ENCODE data around the gene CAPN11. TPM values are rescaled to one million over a fixed set of nuclear protein-coding genes. Genes with fewer than 3 reads are reported as not detected.

Gene CAPN11
- total and polyA plus RNA-seq, 4 experiments from 2014 or later, result not detected

DNA sequence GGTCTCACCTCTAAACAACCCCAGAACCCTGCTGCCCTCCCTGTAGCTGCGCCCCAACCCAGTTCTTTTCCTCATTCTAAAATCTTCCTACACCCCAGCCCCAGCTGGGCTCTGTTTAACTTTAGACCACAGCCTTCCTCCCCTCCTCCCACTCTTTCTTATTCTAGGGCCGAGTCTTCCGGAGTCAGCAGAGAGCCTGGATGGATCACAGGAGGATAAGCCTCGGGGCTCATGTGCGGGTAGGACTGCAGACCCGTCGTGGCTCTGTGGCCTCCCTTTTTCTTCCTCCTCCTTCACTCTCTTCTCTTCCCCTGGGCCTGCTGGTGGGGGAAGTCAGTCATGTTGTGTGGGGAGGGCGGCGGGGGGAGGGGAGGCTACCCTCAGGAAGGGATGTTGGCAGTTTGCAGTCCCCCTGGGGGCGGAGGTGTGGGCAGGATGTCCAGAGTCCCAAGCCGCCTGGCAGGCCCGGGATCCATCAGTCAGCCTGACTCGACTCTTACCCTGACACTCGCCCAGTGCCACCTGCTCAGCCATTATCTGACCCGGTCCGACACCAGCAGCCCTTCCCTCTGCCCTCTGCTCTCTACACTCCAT, 8.1 kb downstream of the CAPN11 start:
- Histone ChIP-seq H3K27ac (ENCODE audit: low read depth, low read length) (no peak overlapping the region), H3K36me3 (ENCODE audit: insufficient read depth, low read length) (no peaks in the 10 kb centered on the region), H3K27me3 (ENCODE audit: insufficient read depth, low read length) (no peaks in the 10 kb centered on the region), H3K9me3 (ENCODE audit: control insufficient read depth in 1 of 2, low read length in 2 of 2) (no peaks in the 10 kb centered on the region), H3K4me3 (ENCODE audit: low read length in 2 of 2) (no peak overlapping the region), H3K4me1 (ENCODE audit: insufficient read depth, low read length) (no peaks in the 10 kb centered on the region)
- no peaks in the 10 kb centered on the region for H3K36me3 Mint-ChIP-seq
- H3K9me3 Mint-ChIP-seq, result no peaks in the 10 kb centered on the region
- peaks cover 16 to 35% of the 10 kb centered on the region in 2 donors for H3K27me3 Mint-ChIP-seq
- ChIA-PET POLR2A (ENCODE audit: partially characterized antibody) (no interaction called here), CTCF (ENCODE audit: partially characterized antibody) (interaction anchor here (1.8 kb wide), 1 partner anchor 75 kb away, joined by 4 read pairs; no protein-coding TSS in a partner anchor)
- intact Hi-C loops (cut with micrococcal nuclease), result no loop called here
- peak overlapping the region in 2 of 7 donors; percentile 48 to 82 for H3K27ac Mint-ChIP-seq
- no peak overlapping the region for H3K4me3 Mint-ChIP-seq
- H3K4me1 Mint-ChIP-seq, result no peaks in the 10 kb centered on the region
- DNase-seq, result no peak

DNA sequence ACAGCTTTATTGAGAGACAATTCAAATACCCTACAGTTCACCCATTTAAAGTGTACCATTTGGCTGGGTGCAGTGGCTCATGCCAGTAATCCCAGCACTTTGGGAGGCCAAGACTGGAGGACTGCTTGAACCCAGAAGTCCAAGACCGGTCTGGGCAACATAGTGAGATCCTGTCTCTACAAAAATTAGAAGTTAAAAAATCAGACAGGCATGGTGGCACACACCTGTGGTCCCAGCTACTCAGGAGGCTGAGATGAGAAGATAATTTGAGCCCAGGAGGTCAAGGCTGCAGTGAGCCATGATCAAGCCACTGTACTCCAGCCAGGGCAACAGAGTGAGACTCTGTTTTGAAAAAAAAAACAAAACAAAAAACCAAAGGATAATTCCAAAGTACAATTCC, 8.9 kb downstream of the CAPN11 start:
- Histone ChIP-seq H3K27ac (ENCODE audit: low read depth, low read length) (no peak overlapping the region), H3K27me3 (ENCODE audit: insufficient read depth, low read length) (no peaks in the 10 kb centered on the region), H3K9me3 (ENCODE audit: control insufficient read depth in 1 of 2, low read length in 2 of 2) (no peaks in the 10 kb centered on the region), H3K4me1 (ENCODE audit: insufficient read depth, low read length) (no peaks in the 10 kb centered on the region), H3K36me3 (ENCODE audit: insufficient read depth, low read length) (no peaks in the 10 kb centered on the region), H3K4me3 (ENCODE audit: low read length in 2 of 2) (no peak overlapping the region)
- H3K4me1 Mint-ChIP-seq, result no peaks in the 10 kb centered on the region
- no peak overlapping the region for H3K4me3 Mint-ChIP-seq
- no peaks in the 10 kb centered on the region for H3K9me3 Mint-ChIP-seq
- intact Hi-C loops (cut with micrococcal nuclease), result no loop called here
- ChIA-PET CTCF (ENCODE audit: partially characterized antibody) (interaction anchor here (1.8 kb wide), 1 partner anchor 74 kb away, joined by 4 read pairs; no protein-coding TSS in a partner anchor), POLR2A (ENCODE audit: partially characterized antibody) (no interaction called here)
- no peaks in the 10 kb centered on the region for H3K36me3 Mint-ChIP-seq
- peaks cover 16 to 40% of the 10 kb centered on the region in 2 donors for H3K27me3 Mint-ChIP-seq
- H3K27ac Mint-ChIP-seq, result no peak overlapping the region
- no peak for DNase-seq

DNA sequence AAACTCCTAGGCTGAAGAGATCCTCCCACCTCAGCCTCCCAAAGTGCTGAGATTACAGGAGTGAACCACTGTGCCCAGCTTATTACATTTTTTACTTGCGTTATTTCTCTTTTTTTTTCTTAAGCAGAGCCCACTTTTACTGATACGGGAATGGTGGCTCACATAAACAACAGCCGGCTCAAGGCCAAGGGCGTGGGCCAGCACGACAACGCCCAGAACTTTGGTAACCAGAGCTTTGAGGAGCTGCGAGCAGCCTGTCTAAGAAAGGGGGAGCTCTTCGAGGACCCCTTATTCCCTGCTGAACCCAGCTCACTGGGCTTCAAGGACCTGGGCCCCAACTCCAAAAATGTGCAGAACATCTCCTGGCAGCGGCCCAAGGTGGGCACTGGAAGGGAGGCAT, 10.5 kb downstream of the CAPN11 start:
- no peak for DNase-seq
- H3K4me3 ChIP-seq (ENCODE audit: low read length in 2 of 2), result no peak overlapping the region
- Mint-ChIP-seq H3K4me1 (no peaks in the 10 kb centered on the region), H3K9me3 (no peaks in the 10 kb centered on the region), H3K27ac (no peak overlapping the region), H3K36me3 (no peaks in the 10 kb centered on the region), H3K4me3 (no peak overlapping the region), H3K27me3 (peaks cover 15 to 37% of the 10 kb centered on the region in 2 donors)
- POLR2A ChIA-PET (ENCODE audit: partially characterized antibody), result no interaction called here
- no peaks in the 10 kb centered on the region for H3K27me3 ChIP-seq (ENCODE audit: insufficient read depth, low read length)
- CTCF ChIA-PET (ENCODE audit: partially characterized antibody), result interaction anchor here (1.1 to 1.8 kb wide), 7 partner anchors 13 to 170 kb away, joined by 3 to 7 read pairs (median 4); no protein-coding TSS in a partner anchor
- H3K27ac ChIP-seq (ENCODE audit: low read depth, low read length), result no peak overlapping the region
- no peaks in the 10 kb centered on the region for H3K36me3 ChIP-seq (ENCODE audit: insufficient read depth, low read length)
- H3K4me1 ChIP-seq (ENCODE audit: insufficient read depth, low read length), result no peaks in the 10 kb centered on the region
- no peaks in the 10 kb centered on the region for H3K9me3 ChIP-seq (ENCODE audit: control insufficient read depth in 1 of 2, low read length in 2 of 2)
- intact Hi-C loops (cut with micrococcal nuclease), result no loop called here

DNA sequence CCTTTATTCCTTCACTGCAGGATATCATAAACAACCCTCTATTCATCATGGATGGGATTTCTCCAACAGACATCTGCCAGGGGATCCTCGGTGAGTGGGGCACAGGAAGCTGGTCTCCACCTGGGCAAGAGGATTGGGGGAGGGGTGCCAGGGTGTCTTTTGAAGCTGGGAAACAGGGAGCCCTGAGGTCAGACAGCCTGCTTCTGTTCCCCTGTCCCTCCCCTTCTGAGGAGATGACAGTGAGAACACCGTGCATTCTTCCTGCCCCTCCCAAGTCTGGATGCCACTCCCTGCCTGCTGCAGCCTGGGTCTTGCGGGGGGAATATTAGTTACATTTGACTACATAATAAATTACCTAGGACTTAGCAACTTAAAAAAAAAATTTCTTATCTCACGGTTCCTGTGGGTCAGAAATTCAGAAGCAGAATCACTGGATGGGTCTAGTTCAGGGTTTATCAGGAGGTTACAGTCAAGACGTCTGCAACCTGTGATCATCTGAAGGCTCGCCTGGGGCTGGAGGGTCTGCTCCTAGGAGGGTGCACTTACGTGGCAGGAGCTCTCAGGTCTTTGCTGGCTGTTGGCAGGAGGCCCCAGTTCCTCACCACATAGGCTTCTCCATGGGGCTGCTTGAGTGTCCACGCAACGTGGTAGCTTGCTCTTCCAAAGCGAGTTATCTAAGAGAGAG, 11.4 kb downstream of the CAPN11 start:
- H3K4me1 ChIP-seq (ENCODE audit: insufficient read depth, low read length), result no peaks in the 10 kb centered on the region
- no peak overlapping the region for H3K4me3 ChIP-seq (ENCODE audit: low read length in 2 of 2)
- intact Hi-C loops (cut with micrococcal nuclease), result no loop called here
- Mint-ChIP-seq H3K27me3 (peaks cover 11 to 31% of the 10 kb centered on the region in 2 donors), H3K27ac (no peak overlapping the region), H3K9me3 (no peaks in the 10 kb centered on the region), H3K4me1 (no peaks in the 10 kb centered on the region), H3K4me3 (no peak overlapping the region), H3K36me3 (no peaks in the 10 kb centered on the region)
- ChIA-PET CTCF (ENCODE audit: partially characterized antibody) (interaction anchor here (1.2 to 1.8 kb wide), 6 partner anchors 14 to 169 kb away, joined by 3 to 7 read pairs (median 4); no protein-coding TSS in a partner anchor), POLR2A (ENCODE audit: partially characterized antibody) (no interaction called here)
- no peak for DNase-seq
- H3K27ac ChIP-seq (ENCODE audit: low read depth, low read length), result no peak overlapping the region
- no peaks in the 10 kb centered on the region for H3K9me3 ChIP-seq (ENCODE audit: control insufficient read depth in 1 of 2, low read length in 2 of 2)
- no peaks in the 10 kb centered on the region for H3K27me3 ChIP-seq (ENCODE audit: insufficient read depth, low read length)
- no peaks in the 10 kb centered on the region for H3K36me3 ChIP-seq (ENCODE audit: insufficient read depth, low read length)

DNA sequence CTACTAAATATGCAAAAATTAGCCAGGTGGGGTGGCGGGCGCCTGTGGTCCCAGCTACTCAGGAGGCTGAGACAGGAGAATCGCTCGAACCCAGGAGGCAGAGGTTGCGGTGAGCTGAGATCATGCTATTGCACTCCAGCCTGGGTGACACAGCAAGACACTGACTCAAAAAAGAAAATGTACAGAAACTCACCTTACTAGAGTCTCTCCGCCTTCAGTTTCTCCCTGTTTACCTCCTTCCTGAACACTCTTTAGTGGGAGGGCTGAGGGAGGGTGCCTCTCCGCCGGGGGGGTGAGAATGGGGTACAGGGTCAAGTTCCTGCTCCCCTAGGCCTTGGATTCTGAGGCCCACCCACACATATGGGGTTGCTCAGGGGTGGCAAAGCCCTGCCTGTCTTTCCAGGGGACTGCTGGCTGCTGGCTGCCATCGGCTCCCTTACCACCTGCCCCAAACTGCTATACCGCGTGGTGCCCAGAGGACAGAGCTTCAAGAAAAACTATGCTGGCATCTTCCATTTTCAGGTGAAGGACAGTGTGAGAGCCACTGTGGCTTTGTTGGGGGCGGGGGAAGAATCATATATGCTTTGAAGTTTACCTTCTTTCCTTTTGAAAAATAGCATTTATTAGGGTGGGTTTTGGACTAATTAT, 13.4 kb downstream of the CAPN11 start:
- Histone ChIP-seq H3K27me3 (ENCODE audit: insufficient read depth, low read length) (no peaks in the 10 kb centered on the region), H3K27ac (ENCODE audit: low read depth, low read length) (no peak overlapping the region), H3K36me3 (ENCODE audit: insufficient read depth, low read length) (no peaks in the 10 kb centered on the region), H3K9me3 (ENCODE audit: control insufficient read depth in 1 of 2, low read length in 2 of 2) (no peaks in the 10 kb centered on the region), H3K4me3 (ENCODE audit: low read length in 2 of 2) (no peak overlapping the region), H3K4me1 (ENCODE audit: insufficient read depth, low read length) (peaks cover 8% of the 10 kb centered on the region)
- Mint-ChIP-seq H3K36me3 (no peaks in the 10 kb centered on the region), H3K4me3 (no peak overlapping the region), H3K27me3 (peaks cover 8 to 16% of the 10 kb centered on the region in 2 donors), H3K4me1 (peaks cover 0 to 3% (median 1%) of the 10 kb centered on the region in 4 donors), H3K9me3 (no peaks in the 10 kb centered on the region), H3K27ac (no peak overlapping the region)
- ChIA-PET CTCF (ENCODE audit: partially characterized antibody) (interaction anchor here (1.0 to 5.0 kb wide), 15 partner anchors 10 to 172 kb away, joined by 3 to 48 read pairs (median 6); no protein-coding TSS in a partner anchor), POLR2A (ENCODE audit: partially characterized antibody) (interaction anchor here (0.7 to 1.3 kb wide), 2 partner anchors 65 to 77 kb away, joined by 3 to 5 read pairs; no protein-coding TSS in a partner anchor)
- intact Hi-C loops (cut with micrococcal nuclease), result loop anchor here (1.0 to 2.0 kb wide), 6 partner anchors 66 to 166 kb away; partner anchors contain the start of genes NFKBIE and SLC35B2
- no peak for DNase-seq

DNA sequence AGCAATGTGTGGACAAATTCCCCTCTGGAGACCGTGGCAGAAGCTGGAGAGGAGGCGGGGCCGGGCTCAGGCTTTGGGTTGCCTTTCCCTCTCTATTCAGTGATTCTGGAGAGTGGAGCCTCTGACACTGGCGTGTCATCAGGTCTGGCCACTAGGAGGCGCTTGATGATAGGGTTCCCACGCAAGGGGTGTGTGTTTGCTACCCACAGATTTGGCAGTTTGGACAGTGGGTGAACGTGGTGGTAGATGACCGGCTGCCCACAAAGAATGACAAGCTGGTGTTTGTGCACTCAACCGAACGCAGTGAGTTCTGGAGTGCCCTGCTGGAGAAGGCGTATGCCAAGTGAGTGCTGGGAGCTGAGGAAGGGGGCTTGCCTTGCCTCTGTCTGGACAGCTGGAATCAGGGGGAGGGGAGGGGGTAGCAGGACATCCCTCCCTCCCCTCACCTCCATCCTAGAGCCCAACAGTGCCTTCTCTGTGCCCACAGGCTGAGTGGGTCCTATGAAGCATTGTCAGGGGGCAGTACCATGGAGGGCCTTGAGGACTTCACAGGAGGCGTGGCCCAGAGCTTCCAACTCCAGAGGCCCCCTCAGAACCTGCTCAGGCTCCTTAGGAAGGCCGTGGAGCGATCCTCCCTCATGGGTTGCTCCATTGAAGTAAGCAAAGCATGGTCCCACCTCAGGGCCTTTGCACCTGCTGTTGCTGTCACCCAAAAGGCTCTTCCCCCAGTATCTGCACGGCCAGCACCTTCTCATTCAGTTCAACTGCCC, 14.3 kb downstream of the CAPN11 start:
- H3K27ac Mint-ChIP-seq, result peak overlapping the region in 2 of 7 donors; percentile 0 to 48
- Histone ChIP-seq H3K27me3 (ENCODE audit: insufficient read depth, low read length) (no peaks in the 10 kb centered on the region), H3K27ac (ENCODE audit: low read depth, low read length) (no peak overlapping the region), H3K9me3 (ENCODE audit: control insufficient read depth in 1 of 2, low read length in 2 of 2) (no peaks in the 10 kb centered on the region), H3K36me3 (ENCODE audit: insufficient read depth, low read length) (no peaks in the 10 kb centered on the region), H3K4me1 (ENCODE audit: insufficient read depth, low read length) (peaks cover 9% of the 10 kb centered on the region), H3K4me3 (ENCODE audit: low read length in 2 of 2) (no peak overlapping the region)
- peak; percentile 53 to 68 (median 62) for DNase-seq
- H3K36me3 Mint-ChIP-seq, result no peaks in the 10 kb centered on the region
- H3K27me3 Mint-ChIP-seq, result peaks cover 8 to 16% of the 10 kb centered on the region in 2 donors
- ChIA-PET CTCF (ENCODE audit: partially characterized antibody) (interaction anchor here (1.0 to 5.0 kb wide), 19 partner anchors 11 to 171 kb away, joined by 3 to 48 read pairs (median 5); partner anchors contain the start of gene TMEM151B), POLR2A (ENCODE audit: partially characterized antibody) (interaction anchor here (0.7 to 1.3 kb wide), 2 partner anchors 64 to 76 kb away, joined by 3 to 5 read pairs; no protein-coding TSS in a partner anchor)
- no peak overlapping the region for H3K4me3 Mint-ChIP-seq
- intact Hi-C loops (cut with micrococcal nuclease), result loop anchor here (1.0 to 2.0 kb wide), 6 partner anchors 65 to 165 kb away; partner anchors contain the start of genes NFKBIE and SLC35B2
- peaks cover 0 to 5% (median 2%) of the 10 kb centered on the region in 4 donors for H3K4me1 Mint-ChIP-seq
- no peaks in the 10 kb centered on the region for H3K9me3 Mint-ChIP-seq

Data from CD4-positive, alpha-beta memory T cell (primary cell).